Left ventricle myocardium inferior (tissue), 1 donor: ENCODE data around the gene RAB17. TPM values are rescaled to one million over a fixed set of nuclear protein-coding genes. Genes with fewer than 3 reads are reported as not detected.

Experiments used
- DNase-seq: peaks from one replicate; pipeline ENCODE4 v3.0.0-alpha.2; 2020
- H3K27ac ChIP-seq: fragments of 200-600 bp; replicated peaks from 2 replicates; pipeline ENCODE4 v1.8.0; 2021
- H3K27me3 ChIP-seq: fragments of 200-600 bp; 2 replicates; pipeline ENCODE4 v1.8.0; 2021; ENCODE audit warnings: low read depth
- H3K36me3 ChIP-seq: fragments of 200-600 bp; 2 replicates; pipeline ENCODE4 v1.8.0; 2021
- H3K4me1 ChIP-seq: fragments of 200-600 bp; 2 replicates; pipeline ENCODE4 v1.8.0; 2021
- H3K4me3 ChIP-seq: fragments of 200-600 bp; 2 replicates; pipeline ENCODE4 v1.8.0; 2021; ENCODE audit warnings: mild to moderate bottlenecking, moderate library complexity
- H3K9me3 ChIP-seq: fragments of 200-600 bp; replicated peaks from 2 replicates; pipeline ENCODE4 v1.8.0; 2021
- intact Hi-C: fragments of 100-400 bp; cut with micrococcal nuclease; formaldehyde crosslinking; loops from one replicate; pipeline ENCODE4 v1.11.0; 2022
- long read RNA-seq: library from polyadenylated mRNA; unstranded; transcript quantifications from one replicate; pipeline ENCODE4 v2.0.0, GENCODE V29; 2021
- total RNA-seq: library from RNA; stranded (reverse); fragmentation: NEBNext Ultra II Directional; extraction: Animal tissue kit (Norgen Biotek cat#: 25700); gene quantifications from one replicate; pipeline ENCODE4 v1.2.1, GENCODE V29; 2021
- TF ChIP-seq, protein P1 (sequence below): fragments of 200-600 bp; IDR thresholded peaks from 2 replicates; pipeline ENCODE4 v1.8.0; 2021; ENCODE audit warnings: antibody characterized with exemption, mild to moderate bottlenecking, borderline replicate concordance
- donor health status: DM: no; HTN: yes; CAD: no; lungs with severe emphysema.

Gene RAB17, protein sequence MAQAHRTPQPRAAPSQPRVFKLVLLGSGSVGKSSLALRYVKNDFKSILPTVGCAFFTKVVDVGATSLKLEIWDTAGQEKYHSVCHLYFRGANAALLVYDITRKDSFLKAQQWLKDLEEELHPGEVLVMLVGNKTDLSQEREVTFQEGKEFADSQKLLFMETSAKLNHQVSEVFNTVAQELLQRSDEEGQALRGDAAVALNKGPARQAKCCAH
- total RNA-seq: 4.5 TPM
- long read RNA-seq, partial matches to known transcripts: 0 of 5 reads
- long read RNA-seq, other reads (novel, unspliced or antisense): 4 of 5 reads

GRCh38 chr2:237590272-237591140, at the start of gene RAB17:
RAB17 (minus strand) TSS chr2:237590734; CDS start chr2:237586154, 4,580 bp downstream.
- Histone ChIP-seq H3K4me3 (no peak within 1 kb of the TSS), H3K27me3 (no peaks in the 10 kb centered on the region), H3K27ac (peak within 1 kb of the TSS; percentile 30), H3K9me3 (no peaks in the 10 kb centered on the region), H3K36me3 (no peaks in the 10 kb centered on the region), H3K4me1 (peaks cover 32% of the 10 kb centered on the region)
- TF ChIP-seq, protein P1, sequence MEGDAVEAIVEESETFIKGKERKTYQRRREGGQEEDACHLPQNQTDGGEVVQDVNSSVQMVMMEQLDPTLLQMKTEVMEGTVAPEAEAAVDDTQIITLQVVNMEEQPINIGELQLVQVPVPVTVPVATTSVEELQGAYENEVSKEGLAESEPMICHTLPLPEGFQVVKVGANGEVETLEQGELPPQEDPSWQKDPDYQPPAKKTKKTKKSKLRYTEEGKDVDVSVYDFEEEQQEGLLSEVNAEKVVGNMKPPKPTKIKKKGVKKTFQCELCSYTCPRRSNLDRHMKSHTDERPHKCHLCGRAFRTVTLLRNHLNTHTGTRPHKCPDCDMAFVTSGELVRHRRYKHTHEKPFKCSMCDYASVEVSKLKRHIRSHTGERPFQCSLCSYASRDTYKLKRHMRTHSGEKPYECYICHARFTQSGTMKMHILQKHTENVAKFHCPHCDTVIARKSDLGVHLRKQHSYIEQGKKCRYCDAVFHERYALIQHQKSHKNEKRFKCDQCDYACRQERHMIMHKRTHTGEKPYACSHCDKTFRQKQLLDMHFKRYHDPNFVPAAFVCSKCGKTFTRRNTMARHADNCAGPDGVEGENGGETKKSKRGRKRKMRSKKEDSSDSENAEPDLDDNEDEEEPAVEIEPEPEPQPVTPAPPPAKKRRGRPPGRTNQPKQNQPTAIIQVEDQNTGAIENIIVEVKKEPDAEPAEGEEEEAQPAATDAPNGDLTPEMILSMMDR: no peak
- no peak for DNase-seq
- intact Hi-C loops: no loop called here

- peaks cover 9% of the 10 kb centered on the region for H3K9me3 ChIP-seq
- DNase-seq: no peak
- H3K4me1 ChIP-seq: peaks cover 73% of the 10 kb centered on the region
- H3K4me3 ChIP-seq: no peak overlapping the region
- TF ChIP-seq, protein P1: no peak
- intact Hi-C loops: no loop called here
- no peaks in the 10 kb centered on the region for H3K27me3 ChIP-seq
- H3K36me3 ChIP-seq: peaks cover 6% of the 10 kb centered on the region
- H3K27ac ChIP-seq: peak overlapping the region; percentile 73
These were observed 49.3 kb upstream of the RAB17 start for GRCh38 chr2:237639836-237640220.

DNA sequence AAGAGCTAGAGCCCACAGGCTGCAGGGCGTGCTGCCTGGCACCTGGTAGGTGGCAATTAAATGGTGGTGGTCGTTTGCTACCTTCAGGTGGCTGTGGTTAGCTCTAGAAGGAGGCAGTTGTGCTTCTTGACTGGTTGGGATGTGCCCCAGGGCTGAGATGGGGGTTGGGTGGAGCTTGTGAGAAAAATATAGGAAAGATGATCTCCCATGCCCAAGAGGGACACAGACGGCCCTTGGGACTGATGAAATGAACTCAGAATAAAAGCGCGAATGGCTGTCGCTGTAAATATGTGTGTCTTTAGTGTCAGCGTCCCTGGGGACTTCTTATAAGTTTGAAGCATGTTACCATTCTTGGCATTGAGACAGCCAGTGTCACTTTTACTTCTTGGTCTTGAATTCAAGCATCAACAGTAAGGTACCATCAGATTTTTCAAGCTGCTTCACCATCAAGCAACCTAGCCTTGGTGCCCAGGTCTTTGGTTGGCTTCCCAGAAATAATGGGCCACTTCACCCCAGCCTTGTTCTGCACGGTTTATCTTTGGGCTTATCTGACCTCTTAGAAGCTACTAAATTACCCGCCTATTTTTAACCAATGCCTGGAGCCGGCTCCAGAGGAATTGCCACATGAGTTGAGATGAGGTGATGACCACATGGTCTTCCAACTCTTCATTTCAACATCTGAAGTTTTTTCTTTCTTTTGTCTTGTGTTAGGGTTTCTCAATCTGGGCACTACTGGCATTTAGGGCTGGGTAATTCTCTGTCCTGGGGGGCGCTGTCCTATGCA, 48.7 kb upstream of the RAB17 start:
- peaks cover 15% of the 10 kb centered on the region for H3K9me3 ChIP-seq
- H3K36me3 ChIP-seq: peaks cover 6% of the 10 kb centered on the region
- H3K27ac ChIP-seq: peak overlapping the region; percentile 73
- TF ChIP-seq, protein P1: no peak
- no peak overlapping the region for H3K4me3 ChIP-seq
- no peaks in the 10 kb centered on the region for H3K27me3 ChIP-seq
- H3K4me1 ChIP-seq: peaks cover 69% of the 10 kb centered on the region
- intact Hi-C loops: no loop called here
- no peak for DNase-seq

GRCh38 chr2:237638176-237638575, 47.6 kb upstream of the RAB17 start:
- TF ChIP-seq, protein P1: no peak
- intact Hi-C loops: no loop called here
- Histone ChIP-seq H3K4me3 (no peak overlapping the region), H3K27ac (no peak overlapping the region), H3K9me3 (peaks cover 16% of the 10 kb centered on the region), H3K36me3 (peaks cover 6% of the 10 kb centered on the region), H3K4me1 (peaks cover 69% of the 10 kb centered on the region), H3K27me3 (no peaks in the 10 kb centered on the region)
- DNase-seq: no peak

- H3K36me3 ChIP-seq: peaks cover 6% of the 10 kb centered on the region
- H3K27ac ChIP-seq: no peak overlapping the region
- no peaks in the 10 kb centered on the region for H3K27me3 ChIP-seq
- H3K9me3 ChIP-seq: peaks cover 16% of the 10 kb centered on the region
- intact Hi-C loops: no loop called here
- DNase-seq: no peak
- H3K4me3 ChIP-seq: no peak overlapping the region
- TF ChIP-seq, protein P1: no peak
- H3K4me1 ChIP-seq: peaks cover 69% of the 10 kb centered on the region
These were observed 47.0 kb upstream of the RAB17 start for GRCh38 chr2:237637429-237638135.
